Bronchial epithelial cell (primary cell): ENCODE measurements around the gene CMIP. TPM values are rescaled to one million over a fixed set of nuclear protein-coding genes. Genes with fewer than 3 reads are reported as not detected.

Source experiments
- DNase-seq: peaks from one replicate; pipeline ENCODE4 v3.0.0-alpha.2; 2010; ENCODE audit warnings: low read depth
- FAIRE-seq: peaks from 2 replicates; lab custom pipeline; 2011; peaks lifted over from hg19 to GRCh38; lab: Jason Lieb, UNC
- H3K27me3 ChIP-seq: 2 replicates; pipeline ENCODE4 v1.5.1; 2011; ENCODE audit warnings: low read length; ENCODE audit not compliant: control insufficient read depth, insufficient read depth
- H3K36me3 ChIP-seq: 2 replicates; pipeline ENCODE4 v1.5.1; 2011; ENCODE audit warnings: low read length; ENCODE audit not compliant: control insufficient read depth, insufficient read depth
- H3K4me3 ChIP-seq: 2 replicates; pipeline ENCODE4 v1.5.1; 2011; ENCODE audit warnings: mild to moderate bottlenecking, low read depth, low read length, control low read depth
- total RNA-seq: library from RNA; depleted of rRNA; stranded (reverse); fragments of >200 nt; gene quantifications from 2 replicates; pipeline ENCODE4 v1.2.1, GENCODE V29; 2014
- TF ChIP-seq, protein P1 (sequence below): IDR thresholded peaks from 2 replicates; pipeline ENCODE4 v1.5.1; 2011; ENCODE audit warnings: mild to moderate bottlenecking, moderate library complexity, low read length, control low read depth, inconsistent platforms; ENCODE audit not compliant: insufficient read depth, severe bottlenecking

CMIP gene
- total RNA-seq, 1 donor from 2014 or later = 21.1 TPM

DNA sequence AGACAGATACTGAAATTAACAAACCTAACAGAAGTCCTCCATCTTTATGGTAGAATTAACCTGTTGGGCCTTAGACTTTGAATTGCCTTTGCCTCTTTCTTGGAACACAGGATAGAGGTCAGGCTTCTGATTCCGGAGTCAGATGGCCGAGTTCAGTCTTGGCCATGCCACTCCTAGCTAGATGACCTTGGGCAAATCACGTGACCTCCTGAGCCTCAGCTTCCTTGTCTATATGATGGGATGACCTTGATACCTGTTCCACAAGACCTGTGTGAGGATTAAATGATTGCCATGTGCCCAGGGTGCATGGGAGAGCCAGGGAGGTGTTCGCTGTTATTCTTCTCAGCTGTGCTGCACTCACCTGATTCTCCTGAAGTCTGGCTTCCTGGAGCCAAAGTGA is 161.4 kb downstream of the CMIP start:
- DNase-seq (no peak), FAIRE-seq (peak; percentile 50)
- peaks cover 13% of the 10 kb centered on the region for H3K36me3 ChIP-seq
- H3K4me3 ChIP-seq = no peak overlapping the region
- TF ChIP-seq, protein P1, sequence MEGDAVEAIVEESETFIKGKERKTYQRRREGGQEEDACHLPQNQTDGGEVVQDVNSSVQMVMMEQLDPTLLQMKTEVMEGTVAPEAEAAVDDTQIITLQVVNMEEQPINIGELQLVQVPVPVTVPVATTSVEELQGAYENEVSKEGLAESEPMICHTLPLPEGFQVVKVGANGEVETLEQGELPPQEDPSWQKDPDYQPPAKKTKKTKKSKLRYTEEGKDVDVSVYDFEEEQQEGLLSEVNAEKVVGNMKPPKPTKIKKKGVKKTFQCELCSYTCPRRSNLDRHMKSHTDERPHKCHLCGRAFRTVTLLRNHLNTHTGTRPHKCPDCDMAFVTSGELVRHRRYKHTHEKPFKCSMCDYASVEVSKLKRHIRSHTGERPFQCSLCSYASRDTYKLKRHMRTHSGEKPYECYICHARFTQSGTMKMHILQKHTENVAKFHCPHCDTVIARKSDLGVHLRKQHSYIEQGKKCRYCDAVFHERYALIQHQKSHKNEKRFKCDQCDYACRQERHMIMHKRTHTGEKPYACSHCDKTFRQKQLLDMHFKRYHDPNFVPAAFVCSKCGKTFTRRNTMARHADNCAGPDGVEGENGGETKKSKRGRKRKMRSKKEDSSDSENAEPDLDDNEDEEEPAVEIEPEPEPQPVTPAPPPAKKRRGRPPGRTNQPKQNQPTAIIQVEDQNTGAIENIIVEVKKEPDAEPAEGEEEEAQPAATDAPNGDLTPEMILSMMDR = no peak
- H3K27me3 ChIP-seq = no peaks in the 10 kb centered on the region

DNA sequence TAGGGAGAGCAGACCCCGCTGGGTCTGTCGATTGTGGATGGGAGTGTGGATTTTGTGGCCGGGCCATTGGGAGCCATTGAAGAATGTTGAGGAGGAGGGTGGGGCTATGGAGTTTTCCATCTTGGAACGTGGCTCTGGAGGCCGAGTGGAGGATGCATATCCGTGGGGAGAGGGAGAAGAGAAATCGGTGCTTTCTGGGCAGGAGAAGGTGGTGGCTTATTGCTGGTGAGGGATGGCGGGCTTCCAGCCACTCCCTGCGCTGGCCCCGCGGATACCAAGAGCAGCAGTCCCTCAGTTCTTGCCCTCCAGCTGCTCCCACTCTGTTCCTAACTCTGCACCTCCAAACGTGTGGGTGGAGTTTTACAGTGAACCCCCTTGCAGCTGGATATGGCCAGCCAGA is 162.4 kb downstream of the CMIP start:
- peaks cover 17% of the 10 kb centered on the region for H3K36me3 ChIP-seq
- TF ChIP-seq, protein P1 = no peak
- FAIRE-seq (no peak), DNase-seq (no peak)
- H3K4me3 ChIP-seq = no peak overlapping the region
- no peaks in the 10 kb centered on the region for H3K27me3 ChIP-seq

DNA sequence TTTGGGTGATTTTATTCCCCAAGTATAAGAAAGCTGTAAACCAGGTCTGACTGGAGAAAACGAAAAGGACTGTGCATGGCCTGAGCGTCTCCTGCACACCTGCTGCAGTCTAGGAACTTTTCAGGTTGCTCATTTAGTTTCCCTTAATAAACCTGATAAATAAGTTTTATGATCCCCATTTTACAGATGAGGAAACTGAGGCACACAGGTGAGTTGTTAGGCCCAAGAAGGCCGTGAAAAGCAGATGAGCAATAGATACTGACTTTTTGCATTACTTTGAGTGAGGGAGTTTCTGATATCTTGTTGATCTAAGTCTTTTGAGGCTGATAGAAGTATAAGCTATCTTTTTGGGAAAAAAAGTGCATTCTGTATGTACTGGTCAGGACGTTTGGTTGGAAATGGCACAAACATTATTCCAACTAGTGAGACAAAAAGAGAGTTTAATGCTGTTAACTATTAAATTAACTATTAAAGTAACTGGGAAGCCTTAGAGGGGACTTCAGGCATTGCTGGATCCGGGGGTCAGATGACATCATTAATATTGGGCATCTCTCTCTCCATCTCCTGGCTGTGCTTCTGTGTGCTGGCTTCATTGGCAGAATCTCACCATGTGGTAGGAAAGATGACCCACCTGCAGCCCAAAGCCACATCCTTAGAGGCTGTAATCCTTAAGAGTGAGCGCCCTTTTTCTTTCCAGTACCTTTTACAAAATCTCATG is 163.4 kb downstream of the CMIP start:
- Histone ChIP-seq H3K36me3 (peaks cover 19% of the 10 kb centered on the region), H3K4me3 (no peak overlapping the region), H3K27me3 (no peaks in the 10 kb centered on the region)
- no peak for DNase-seq
- TF ChIP-seq, protein P1 = no peak
- FAIRE-seq = no peak

DNA sequence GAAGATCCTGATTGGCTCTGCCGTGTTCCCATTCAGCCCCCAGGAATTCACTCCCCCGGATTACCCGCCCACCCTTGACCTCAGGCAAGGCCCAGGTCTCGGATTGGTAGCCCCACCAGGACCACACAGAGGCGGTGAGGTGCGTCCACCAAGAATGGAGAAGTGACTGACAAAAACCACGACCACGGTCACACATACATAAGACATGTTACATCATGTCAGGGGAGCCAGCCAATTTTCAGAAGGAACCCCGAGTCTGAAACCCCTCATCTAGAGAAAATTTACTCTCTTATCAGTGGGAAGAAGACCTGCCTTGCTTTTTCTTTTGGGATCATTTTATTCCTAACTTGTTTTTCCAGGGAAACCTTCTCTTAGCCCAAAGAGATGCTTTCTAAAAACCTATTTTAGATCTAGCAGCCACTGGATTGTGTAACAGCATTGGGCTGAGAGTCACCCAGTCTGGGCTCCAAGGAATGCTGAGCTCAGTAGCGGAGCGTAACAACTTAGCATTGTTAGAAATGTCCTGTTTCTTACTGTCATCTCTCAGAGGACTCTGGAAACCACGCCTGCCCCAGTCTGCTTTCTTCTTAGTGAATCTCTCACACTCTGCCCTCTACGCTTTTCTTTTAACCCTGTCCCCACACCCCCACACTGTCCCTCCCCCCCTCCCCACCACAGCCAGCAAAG is 164.1 kb downstream of the CMIP start:
- Histone ChIP-seq H3K27me3 (no peaks in the 10 kb centered on the region), H3K4me3 (no peak overlapping the region), H3K36me3 (peaks cover 19% of the 10 kb centered on the region)
- FAIRE-seq = no peak
- DNase-seq = no peak
- TF ChIP-seq, protein P1 = no peak

DNA sequence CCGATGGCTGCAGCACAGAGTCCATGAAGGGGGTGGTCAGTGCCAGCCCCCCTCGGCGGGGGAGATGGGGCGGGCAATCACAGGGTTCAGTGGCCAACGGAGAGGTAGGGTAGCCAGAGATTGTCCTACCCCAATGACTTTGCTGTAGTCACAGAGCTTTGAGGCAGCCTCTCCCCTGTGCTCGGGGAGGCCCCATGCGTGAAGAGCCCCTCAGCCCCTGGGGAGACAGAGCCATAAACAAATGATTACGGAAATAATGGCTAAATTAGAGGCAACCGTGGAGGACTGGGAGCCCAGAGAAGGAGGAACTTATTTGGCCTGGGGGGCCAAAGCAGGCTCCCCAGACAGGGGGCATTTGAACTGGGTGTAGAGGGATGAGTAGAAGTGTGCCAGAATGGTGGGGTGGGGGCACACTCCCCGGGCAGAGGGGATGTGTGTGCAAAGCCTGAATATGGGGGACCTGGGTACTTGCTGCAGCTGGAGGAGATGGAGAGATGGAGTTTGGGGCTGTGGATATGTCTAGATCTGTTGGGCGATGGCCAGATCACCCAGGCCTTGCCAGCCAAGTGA is 164.8 kb downstream of the CMIP start:
- DNase-seq (no peak), FAIRE-seq (no peak)
- H3K4me3 ChIP-seq = no peak overlapping the region
- TF ChIP-seq, protein P1 = no peak
- peaks cover 19% of the 10 kb centered on the region for H3K36me3 ChIP-seq
- H3K27me3 ChIP-seq = no peaks in the 10 kb centered on the region
